AG09309 (cell line): ENCODE data around the gene ANTXR2.

Source experiments
- DNase-seq: peaks from one replicate; pipeline ENCODE4 v3.0.0-alpha.2; 2010; ENCODE audit warnings: low read depth
- H3K4me3 ChIP-seq: 2 replicates; pipeline ENCODE4 v1.5.1; 2011; ENCODE audit warnings: mild to moderate bottlenecking, low read depth, low read length, moderate library complexity; ENCODE audit not compliant: control insufficient read depth
- CTCF ChIP-seq: IDR thresholded peaks from 2 replicates; pipeline ENCODE4 v1.5.1; 2011; ENCODE audit warnings: mild to moderate bottlenecking, low read depth, low read length, inconsistent platforms; ENCODE audit not compliant: insufficient read depth, control insufficient read depth; ENCODE audit errors: missing control alignments

ANTXR2 gene

GRCh38 chr4:80099671-80100070, 26.6 kb upstream of the ANTXR2 start:
- no peak for DNase-seq
- TF ChIP-seq CTCF = no peak
- no peak overlapping the region for H3K4me3 ChIP-seq

GRCh38 chr4:80098635-80099034, 25.6 kb upstream of the ANTXR2 start:
- TF ChIP-seq CTCF = no peak
- no peak overlapping the region for H3K4me3 ChIP-seq
- DNase-seq = no peak

- no peak for TF ChIP-seq CTCF
- DNase-seq = peak; percentile 50
- H3K4me3 ChIP-seq = no peak overlapping the region
Measured at GRCh38 chr4:80097400-80098177, 24.6 kb upstream of the ANTXR2 start.

GRCh38 chr4:80096175-80096850, 23.3 kb upstream of the ANTXR2 start:
- no peak overlapping the region for H3K4me3 ChIP-seq
- no peak for TF ChIP-seq CTCF
- no peak for DNase-seq

GRCh38 chr4:80094191-80094590, 21.2 kb upstream of the ANTXR2 start:
- TF ChIP-seq CTCF = no peak
- H3K4me3 ChIP-seq = no peak overlapping the region
- no peak for DNase-seq

GRCh38 chr4:80093563-80093962, 20.5 kb upstream of the ANTXR2 start:
- DNase-seq = no peak
- H3K4me3 ChIP-seq = no peak overlapping the region
- TF ChIP-seq CTCF = no peak
